A673 (cell line): ENCODE results near the gene KLHL35. TPM values are rescaled to one million over a fixed set of nuclear protein-coding genes. Genes with fewer than 3 reads are reported as not detected.

ENCODE experiments used
- BruUV-seq: library from RNA; stranded (reverse); fragments of 400-500 nt; replicated peaks from 2 replicates; lab custom pipeline; 2021; lab: Mats Ljungman, UMichigan
- CTCF ChIA-PET: fragments of 300-600 bp; sonication (Branson Sonifier 250); formaldehyde crosslinking; loops from one replicate; lab custom pipeline; 2022; ENCODE audit warnings: antibody characterized with exemption; lab: Charles Lee
- POLR2A ChIA-PET: fragments of 300-600 bp; sonication (Branson Sonifier 250); formaldehyde crosslinking; loops from one replicate; lab custom pipeline; 2022; ENCODE audit warnings: antibody characterized with exemption; ENCODE audit not compliant: low non-redundant PET; lab: Charles Lee
- DNase-seq: peaks from one replicate; pipeline ENCODE4 v3.0.0-alpha.2; 2015; ENCODE audit warnings: low spot score
- H3K27ac ChIP-seq: fragments of 200-600 bp; sonication (generic); 2 replicates; pipeline ENCODE4 v1.5.1; 2016; ENCODE audit warnings: mixed run types, low read depth, mild to moderate bottlenecking, mixed read lengths, antibody characterized with exemption, low read length; ENCODE audit not compliant: poor library complexity, severe bottlenecking
- H3K27me3 ChIP-seq: fragments of 200-600 bp; sonication (generic); replicated peaks from 2 replicates; pipeline ENCODE4 v1.6.1; 2017; ENCODE audit warnings: mixed run types, low read depth, mild to moderate bottlenecking, mixed read lengths, antibody characterized with exemption, low read length; ENCODE audit not compliant: insufficient read depth, poor library complexity
- H3K36me3 ChIP-seq: fragments of 200-600 bp; sonication (generic); 2 replicates; pipeline ENCODE4 v1.6.1; 2016; ENCODE audit warnings: mixed run types, mild to moderate bottlenecking, mixed read lengths, antibody characterized with exemption, low read length; ENCODE audit not compliant: insufficient read depth, poor library complexity, severe bottlenecking
- H3K4me1 ChIP-seq: fragments of 200-600 bp; sonication (generic); 2 replicates; pipeline ENCODE4 v1.6.1; 2017; ENCODE audit warnings: mixed run types, mild to moderate bottlenecking, mixed read lengths, antibody characterized with exemption, low read length; ENCODE audit not compliant: insufficient read depth, poor library complexity, severe bottlenecking
- H3K4me3 ChIP-seq: fragments of 200-600 bp; sonication (generic); 2 replicates; pipeline ENCODE4 v1.5.1; 2016; ENCODE audit warnings: low read depth, mixed run types, mild to moderate bottlenecking, mixed read lengths, low read length; ENCODE audit not compliant: poor library complexity, severe bottlenecking
- H3K9me3 ChIP-seq: fragments of 200-600 bp; sonication (generic); 2 replicates; pipeline ENCODE4 v1.6.1; 2016; ENCODE audit warnings: mixed run types, low read depth, mild to moderate bottlenecking, mixed read lengths, antibody characterized with exemption, low read length; ENCODE audit not compliant: poor library complexity, severe bottlenecking
- CTCF ChIP-seq: fragments of 300-800, 200-600 bp; sonication (generic); conservative IDR thresholded peaks from 2 replicates; pipeline ENCODE4 v1.5.1; 2017; ENCODE audit warnings: low read depth, mild to moderate bottlenecking, antibody characterized with exemption, low read length, moderate library complexity, mixed read lengths
- EZH2 ChIP-seq: fragments of 200-600 bp; sonication (generic); IDR thresholded peaks from 2 replicates; pipeline ENCODE4 v1.6.1; 2017; ENCODE audit warnings: borderline replicate concordance, low read depth, mild to moderate bottlenecking, mixed read lengths, antibody characterized with exemption, low read length; ENCODE audit not compliant: poor library complexity, severe bottlenecking
- intact Hi-C: fragments of 100-400 bp; cut with micrococcal nuclease; formaldehyde crosslinking; loops from one replicate; pipeline ENCODE4 v1.10.0; 2022; ENCODE audit not compliant: unreplicated experiment
- total RNA-seq: library from RNA; stranded (reverse); gene quantifications from 2 replicates; pipeline ENCODE4 v1.2.3, GENCODE V29; 2021

Gene KLHL35
- total RNA-seq, 1 experiment from 2014 or later: 0.88 TPM

GRCh38 chr11:75376175-75376574 is 56.8 kb downstream of the KLHL35 start:
- Histone ChIP-seq H3K4me1 (no peaks in the 10 kb centered on the region), H3K27ac (no peak overlapping the region), H3K27me3 (no peaks in the 10 kb centered on the region), H3K4me3 (no peak overlapping the region), H3K36me3 (no peaks in the 10 kb centered on the region), H3K9me3 (no peaks in the 10 kb centered on the region)
- ChIA-PET CTCF (interaction anchor here (0.6 kb wide), 1 partner anchor 50 kb away, joined by 6 read pairs; no protein-coding TSS in a partner anchor), POLR2A (no interaction called here)
- intact Hi-C loops: loop anchor here (2.0 kb wide), 1 partner anchor 47 kb away; no protein-coding TSS in a partner anchor
- no peak for DNase-seq
- no TSS peak for BruUV-seq
- TF ChIP-seq EZH2: no peak
- 0 out of 2 replicates have a peak, but pooled peaks have one; percentile 25 for TF ChIP-seq CTCF

GRCh38 chr11:75375626-75376025 is 57.4 kb downstream of the KLHL35 start:
- Histone ChIP-seq H3K4me1 (no peaks in the 10 kb centered on the region), H3K4me3 (no peak overlapping the region), H3K27me3 (no peaks in the 10 kb centered on the region), H3K36me3 (no peaks in the 10 kb centered on the region), H3K9me3 (no peaks in the 10 kb centered on the region), H3K27ac (no peak overlapping the region)
- TF ChIP-seq CTCF (no peak), EZH2 (no peak)
- intact Hi-C loops: loop anchor here (2.0 kb wide), 1 partner anchor 47 kb away; no protein-coding TSS in a partner anchor
- CTCF ChIA-PET: no interaction called here
- POLR2A ChIA-PET: no interaction called here
- BruUV-seq: no TSS peak
- DNase-seq: no peak

- BruUV-seq: no TSS peak
- no peaks in the 10 kb centered on the region for H3K4me1 ChIP-seq
- no peaks in the 10 kb centered on the region for H3K36me3 ChIP-seq
- no peaks in the 10 kb centered on the region for H3K9me3 ChIP-seq
- no peaks in the 10 kb centered on the region for H3K27me3 ChIP-seq
- no peak overlapping the region for H3K27ac ChIP-seq
- DNase-seq: no peak
- TF ChIP-seq CTCF (no peak), EZH2 (no peak)
- intact Hi-C loops: no loop called here
- ChIA-PET CTCF (no interaction called here), POLR2A (no interaction called here)
- no peak overlapping the region for H3K4me3 ChIP-seq
Measured at GRCh38 chr11:75374646-75375045, 58.4 kb downstream of the KLHL35 start.
